HG03558 (cell line): Measurements from ENCODE around the gene SMARCC1.

Source experiments
- ATAC-seq: cut with Tn5 transposase; IDR thresholded peaks from one replicate; pipeline ENCODE4 v1.9.1; 2021; ENCODE audit warnings: moderate number of reproducible peaks; ENCODE audit not compliant: unreplicated experiment; ENCODE audit errors: extremely low read depth

Gene SMARCC1

GRCh38 chr3:47712398-47712797 lies 69.3 kb downstream of the SMARCC1 start:
- no peak for ATAC-seq

- no peak for ATAC-seq
Measured at GRCh38 chr3:47711596-47711995, 70.1 kb downstream of the SMARCC1 start.

DNA sequence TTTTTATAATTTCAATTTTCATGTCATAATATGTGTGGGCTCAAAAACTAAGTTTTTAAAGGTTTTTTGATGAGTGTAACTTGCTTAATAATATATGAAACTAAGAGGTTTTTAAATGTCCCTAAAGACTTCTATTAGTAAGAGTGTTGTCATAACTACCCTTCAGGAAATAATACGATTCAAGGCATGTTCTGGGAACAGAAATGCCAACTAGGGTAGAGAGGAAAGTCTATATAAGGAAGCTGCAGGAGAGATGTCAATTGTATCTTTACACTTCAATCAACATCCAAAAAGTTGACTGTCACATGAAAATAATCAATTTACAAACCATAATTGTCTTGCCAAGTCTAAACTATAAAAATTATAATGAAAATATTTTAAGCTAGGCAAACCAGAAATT lies 76.3 kb downstream of the SMARCC1 start:
- no peak for ATAC-seq

GRCh38 chr3:47704237-47704612 lies 77.5 kb downstream of the SMARCC1 start:
- ATAC-seq: no peak

DNA sequence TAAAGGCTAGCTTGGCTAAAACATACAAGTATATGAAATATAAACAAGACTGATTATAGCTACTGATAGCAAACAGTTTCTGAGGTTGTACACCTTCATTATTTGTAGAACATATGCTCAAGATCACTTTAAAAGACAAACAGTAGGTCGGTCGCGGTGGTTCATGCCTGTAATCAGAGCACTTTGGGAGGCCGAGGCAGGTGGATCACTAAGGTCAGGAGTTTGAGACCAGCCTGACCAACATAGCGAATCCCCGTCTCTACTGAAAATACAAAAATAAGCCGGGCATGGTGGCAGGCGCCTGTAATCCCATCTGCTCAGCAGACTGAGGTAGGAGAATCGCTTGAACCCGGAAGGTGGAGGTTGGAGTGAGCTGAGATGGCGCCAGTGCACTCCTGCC lies 80.3 kb downstream of the SMARCC1 start:
- ATAC-seq: no peak

- no peak for ATAC-seq
Measured at GRCh38 chr3:47692158-47692557, 89.5 kb downstream of the SMARCC1 start.

GRCh38 chr3:47688488-47688887 lies 93.2 kb downstream of the SMARCC1 start:
- ATAC-seq: no peak

DNA sequence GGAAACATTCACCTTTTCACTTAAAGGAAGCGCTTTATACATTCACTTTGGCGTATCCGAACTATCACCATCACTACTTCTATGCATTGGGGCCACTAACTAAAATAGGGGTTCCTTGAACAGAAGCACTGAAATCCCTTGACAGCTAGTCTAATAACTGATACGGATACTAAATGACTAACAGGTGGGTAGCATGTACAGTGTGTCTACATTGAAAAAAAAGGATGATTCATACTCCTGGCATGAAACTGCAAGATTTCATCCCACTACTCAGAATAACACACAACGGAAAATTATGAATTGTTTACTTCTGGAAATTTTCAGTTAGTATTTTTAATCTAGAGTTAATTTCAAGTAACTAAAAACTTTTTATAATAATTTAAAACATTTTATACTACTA lies 96.7 kb downstream of the SMARCC1 start:
- ATAC-seq: no peak

GRCh38 chr3:47681016-47681415 lies 100.7 kb downstream of the SMARCC1 start:
- ATAC-seq: no peak

DNA sequence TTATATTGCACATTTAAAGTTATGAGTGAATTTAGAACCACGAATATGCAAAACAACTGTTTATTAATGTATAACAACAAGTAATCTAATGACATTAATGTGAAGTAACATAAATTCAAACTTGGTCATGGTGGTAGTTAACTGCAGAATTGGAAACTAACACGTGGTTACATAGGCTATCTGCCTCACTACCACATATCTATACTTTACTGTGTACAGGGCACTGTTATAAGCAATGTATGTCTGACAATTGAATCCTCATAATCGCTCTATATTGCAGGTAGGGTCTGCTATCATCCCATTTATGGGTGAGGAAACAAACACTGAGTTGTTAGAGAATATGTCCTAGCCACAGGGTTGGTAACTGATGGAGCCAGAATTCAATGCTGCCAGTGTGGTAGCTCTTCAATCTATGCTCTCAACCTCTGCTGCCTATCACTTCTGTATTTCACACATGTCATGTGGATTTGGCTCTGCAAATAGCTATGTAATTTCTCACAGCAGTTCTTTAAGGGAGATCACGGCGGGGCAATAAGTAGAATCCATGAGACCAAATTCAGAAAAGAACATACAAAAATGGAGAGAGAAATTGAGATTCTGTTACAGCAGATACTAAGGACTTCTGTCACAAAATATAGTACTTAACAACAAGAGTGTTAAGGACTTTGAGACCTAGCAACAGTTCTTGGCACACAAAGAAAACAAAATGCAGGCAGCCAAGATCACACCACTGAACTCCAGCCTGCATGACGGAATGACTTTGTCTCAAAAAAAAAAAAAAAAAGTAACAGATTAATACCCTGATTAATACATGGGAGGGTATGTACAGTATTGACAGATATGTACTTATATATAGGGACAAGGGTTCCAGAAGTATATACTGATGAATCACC lies 103.0 kb downstream of the SMARCC1 start:
- ATAC-seq: no peak

DNA sequence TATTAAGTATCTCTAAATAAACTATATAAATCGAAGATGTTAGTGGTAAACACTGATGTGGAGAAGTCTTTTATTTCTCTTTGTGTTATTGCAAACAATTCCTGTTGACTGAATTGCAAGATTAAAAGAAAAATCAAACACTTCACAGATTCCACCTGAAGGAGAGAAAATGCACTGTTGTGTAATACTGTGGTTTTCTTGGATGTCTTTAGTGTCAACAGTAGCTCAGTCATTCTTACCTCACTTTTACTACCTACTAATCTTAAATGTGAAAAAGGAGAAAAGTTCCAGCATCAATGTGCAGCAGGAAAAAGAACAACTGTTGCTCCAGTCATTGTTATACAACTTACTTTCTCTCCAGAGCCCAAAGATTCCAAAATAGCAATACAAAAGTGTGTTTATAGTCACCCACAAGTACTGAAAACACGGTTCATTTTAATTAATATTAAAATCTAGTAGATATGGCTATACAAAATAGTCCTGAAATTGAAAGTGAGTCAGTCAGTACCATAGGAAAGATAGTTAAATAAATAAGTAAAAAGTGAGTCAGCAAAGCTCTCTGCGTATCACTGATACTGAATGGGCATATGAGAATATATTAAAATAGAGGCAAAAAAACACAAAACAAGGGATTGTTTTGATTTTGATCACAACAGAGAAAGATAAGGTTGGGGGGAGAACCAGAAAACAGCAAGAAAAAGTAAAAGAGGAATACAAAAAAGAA lies 112.5 kb downstream of the SMARCC1 start:
- ATAC-seq: no peak

GRCh38 chr3:47666118-47666517 lies 115.6 kb downstream of the SMARCC1 start:
- no peak for ATAC-seq

- no peak for ATAC-seq
Measured at GRCh38 chr3:47664519-47664918, 117.2 kb downstream of the SMARCC1 start.

GRCh38 chr3:47663630-47664240 lies 118.0 kb downstream of the SMARCC1 start:
- no peak for ATAC-seq

GRCh38 chr3:47661121-47661752 lies 120.5 kb downstream of the SMARCC1 start:
- ATAC-seq: no peak

- no peak for ATAC-seq
Measured at GRCh38 chr3:47658444-47658843, 123.2 kb downstream of the SMARCC1 start.

DNA sequence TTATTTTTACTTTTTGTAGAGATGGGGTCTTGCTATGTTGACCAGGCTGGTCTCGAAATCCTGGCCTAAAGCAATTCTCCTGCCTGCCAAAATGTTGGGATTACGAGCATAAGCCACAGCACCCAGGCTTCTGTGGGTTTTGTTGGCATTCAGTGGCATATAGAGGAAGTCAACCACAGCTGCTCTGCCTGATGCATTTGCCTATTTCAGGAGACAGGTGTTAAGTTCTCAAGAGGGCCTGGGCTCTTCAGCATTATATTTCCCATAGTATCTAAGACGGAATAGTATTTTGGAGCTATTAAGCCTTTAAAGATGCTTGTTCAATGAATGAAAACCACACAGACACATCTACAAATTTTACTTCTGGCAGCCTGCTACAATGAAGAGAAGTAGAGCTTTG lies 129.6 kb downstream of the SMARCC1 start:
- ATAC-seq: no peak

DNA sequence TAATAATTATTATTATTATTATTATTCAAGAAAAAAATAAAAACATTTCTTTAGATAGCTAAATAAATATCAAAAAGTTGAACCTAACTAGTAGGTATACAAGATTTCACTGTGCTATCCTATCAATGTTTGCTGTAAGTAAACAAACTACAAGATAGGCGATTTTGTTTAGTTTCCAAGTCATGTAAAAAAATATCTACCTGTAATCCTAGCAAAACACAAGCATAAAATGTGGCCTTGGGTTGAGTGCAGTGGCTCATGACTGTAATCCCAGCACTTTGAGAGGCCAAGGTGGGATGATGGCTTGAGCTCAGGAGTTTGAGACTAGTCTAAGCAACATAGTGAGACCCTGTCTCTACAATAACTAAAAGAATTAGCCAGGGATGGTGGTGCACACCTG lies 131.4 kb downstream of the SMARCC1 start:
- ATAC-seq: no peak

DNA sequence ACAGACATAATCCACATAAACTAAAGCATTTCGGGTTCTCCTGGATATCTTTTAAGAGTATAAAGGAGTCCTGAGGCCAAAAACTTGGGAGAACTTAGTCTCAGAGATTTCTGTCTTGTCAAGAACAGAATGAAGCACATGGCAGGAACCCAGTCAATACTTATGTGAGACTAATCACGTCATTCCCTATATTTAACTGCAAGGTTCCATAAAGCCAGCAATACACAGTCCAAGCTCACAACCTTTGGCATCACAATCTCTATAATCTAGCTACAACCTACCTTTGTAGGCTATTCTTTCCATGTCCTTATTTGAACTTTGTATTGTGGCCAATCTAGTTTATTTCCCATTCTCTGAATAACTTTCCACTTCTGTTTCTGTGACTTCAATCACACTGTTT lies 134.1 kb downstream of the SMARCC1 start:
- ATAC-seq: no peak

DNA sequence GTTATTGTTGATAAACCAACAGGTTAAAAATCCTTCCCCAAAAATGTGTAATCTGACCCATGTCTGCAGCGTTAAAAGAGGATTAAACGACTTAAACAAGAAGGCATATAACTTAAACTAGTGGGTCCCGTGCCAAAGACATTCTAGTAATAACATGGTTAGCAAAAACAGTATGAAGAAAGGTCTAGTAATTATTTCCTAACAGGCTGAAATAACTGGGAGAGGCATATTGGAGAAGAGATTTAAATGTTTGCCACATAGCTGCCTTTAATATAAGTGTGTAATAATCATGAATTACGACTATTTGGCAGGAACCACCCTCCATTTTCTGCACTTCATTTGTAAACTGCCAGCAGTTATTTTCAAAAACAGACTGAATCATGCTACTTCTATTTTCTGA lies 135.3 kb downstream of the SMARCC1 start:
- no peak for ATAC-seq

DNA sequence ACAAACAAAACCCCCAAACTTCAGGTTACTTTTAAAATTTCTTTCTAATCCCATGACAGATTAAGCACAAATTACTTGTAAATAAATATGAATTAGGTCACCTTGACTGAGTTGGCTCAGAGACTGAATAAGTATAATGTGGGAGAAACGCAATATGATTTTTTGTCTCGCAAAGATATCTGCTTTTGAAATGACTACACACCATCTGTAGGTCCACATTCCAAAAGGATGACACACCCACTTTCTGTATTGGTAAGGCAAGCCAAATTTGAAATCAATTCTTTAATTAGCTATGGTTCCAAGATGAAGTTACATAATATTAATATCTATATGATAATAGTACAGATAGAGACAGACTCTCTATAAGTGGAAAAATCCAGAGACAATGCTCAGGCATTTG lies 136.1 kb downstream of the SMARCC1 start:
- ATAC-seq: no peak
